ENCODE measurements around the gene GRIA1. TPM values are rescaled to one million over a fixed set of nuclear protein-coding genes. Genes with fewer than 3 reads are reported as not detected.

GRIA1 gene
- total and polyA plus RNA-seq, 2 of the 13 experiments (the other 11 are each of a cell fraction or from before 2014, with no cell fraction given): not detected

DNA sequence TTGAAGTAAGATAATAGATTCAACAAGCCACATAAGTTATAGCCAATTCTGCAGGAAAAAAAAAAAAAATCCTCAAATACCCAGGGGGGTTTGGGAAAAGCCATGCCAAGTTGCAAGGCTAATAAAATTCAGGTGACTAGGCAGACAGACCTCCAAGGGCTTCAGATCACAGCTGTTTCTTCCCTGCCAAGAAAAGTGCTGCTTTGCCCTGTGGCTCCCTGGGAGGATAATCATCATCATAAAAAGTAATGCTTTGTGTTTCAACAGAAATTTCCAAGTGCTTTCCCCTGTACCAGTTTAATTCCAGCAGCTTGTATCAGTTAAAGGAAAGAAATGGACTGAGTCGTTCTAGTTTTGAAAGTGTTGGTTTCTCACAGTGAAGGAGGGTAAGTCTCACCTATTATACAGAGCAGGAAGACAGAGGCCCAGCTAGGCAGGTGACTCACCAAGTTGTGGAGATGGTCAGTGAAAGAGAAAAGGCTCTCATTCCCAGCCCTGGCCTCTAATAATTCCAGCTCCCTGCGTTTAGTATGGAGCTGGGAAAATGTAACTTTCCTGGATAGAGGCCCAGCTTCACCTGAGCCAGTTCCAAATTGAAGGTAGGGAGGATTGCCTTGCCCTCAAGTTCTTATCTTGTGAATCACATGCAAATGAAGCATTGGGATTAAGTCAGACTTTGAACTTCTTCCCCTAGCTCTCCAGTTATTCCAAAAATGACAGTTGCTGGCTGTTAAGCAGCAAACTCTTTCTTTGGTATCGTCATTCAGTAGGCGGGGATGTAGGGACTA lies 263.4 kb downstream of the GRIA1 start:
- Histone ChIP-seq H4K20me1 (ENCODE audit: insufficient read depth, low read length) (no peaks in the 10 kb centered on the region), H2AFZ (ENCODE audit: low read length) (no peak overlapping the region), H3K9me3 (ENCODE audit: low read length) (no peaks in the 10 kb centered on the region), H3K36me3 (replicated peaks in 1 of 2; ENCODE audit: control insufficient read depth in 1 of 2, insufficient read depth in 2 of 2, low read length in 2 of 2) (no peaks in the 10 kb centered on the region), H3K27me3 (ENCODE audit: control insufficient read depth in 1 of 2, insufficient read depth in 2 of 2, low read length in 2 of 2) (no peaks in the 10 kb centered on the region), H3K79me2 (ENCODE audit: insufficient read depth, low read length) (no peaks in the 10 kb centered on the region), H3K4me3 (replicated peaks in 1 of 3; ENCODE audit: insufficient read depth in 1 of 3, low read depth in 2 of 3, low read length in 3 of 3) (no peak overlapping the region), H3K4me2 (ENCODE audit: low read depth, low read length) (no peak overlapping the region), H3K27ac (ENCODE audit: extremely low read length, insufficient read depth, low read length) (no peak overlapping the region), H3K4me1 (ENCODE audit: insufficient read depth, low read length) (no peaks in the 10 kb centered on the region), H3K9ac (ENCODE audit: insufficient read depth, low read depth, low read length) (no peak overlapping the region)
- no TSS peak for BruUV-seq (replicated peaks)
- no peak for TF ChIP-seq PTBP1 (IDR thresholded peaks at IDR 0.05; ENCODE audit: low read depth, low read length, poor library complexity, severe bottlenecking)
- 9% methylated on average over 3 of the region's 4 CpGs for WGBS (ENCODE audit: low lambda C conversion rate)
- ChIA-PET CTCF (ENCODE audit: low intra/inter-chr PET ratio, low total read pairs) (no interaction called here), POLR2A (no interaction called here)
- FAIRE-seq (no peak), ATAC-seq (no peak), DNase-seq (ENCODE audit: low spot score) (no peak)
- intact Hi-C loops (cut with micrococcal nuclease; ENCODE audit: unreplicated experiment): no loop called here
- in situ Hi-C loops (cut with HindIII; ENCODE audit: extremely low pct_ligation_motif_present, low pct_unique_long_range_greater_than_20kb): no loop called here

DNA sequence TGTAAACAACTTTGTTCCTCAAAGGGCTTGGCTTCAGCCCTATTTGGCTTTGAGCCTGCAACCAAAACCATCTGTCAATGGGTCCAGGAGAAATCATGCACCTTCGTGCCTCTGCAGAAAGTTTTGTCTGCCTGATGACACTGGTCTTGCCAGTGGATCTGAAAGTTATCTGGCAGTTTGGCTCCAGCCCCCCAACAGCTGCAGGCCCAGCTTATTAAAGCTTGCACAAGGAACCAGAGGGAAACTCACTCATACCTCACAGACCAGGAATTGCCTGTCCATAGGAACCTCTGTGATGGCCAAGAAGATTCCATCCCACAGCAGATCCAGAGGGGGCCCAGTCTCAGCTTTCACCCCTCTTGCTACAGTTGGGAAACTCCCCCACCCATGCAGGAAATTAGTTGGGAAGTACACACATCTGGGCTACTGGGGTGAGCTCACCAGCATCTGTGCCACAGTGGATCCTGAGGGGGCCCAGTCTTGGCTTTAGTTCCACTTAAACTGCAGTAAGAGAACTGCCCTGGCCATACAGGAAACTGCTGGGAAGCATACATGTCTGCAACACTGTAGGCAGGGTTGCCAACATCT lies 265.5 kb downstream of the GRIA1 start:
- no peak for FAIRE-seq
- no peaks in the 10 kb centered on the region for H3K4me1 ChIP-seq (ENCODE audit: insufficient read depth, low read length)
- no peak overlapping the region for H3K4me2 ChIP-seq (ENCODE audit: low read depth, low read length)
- H3K79me2 ChIP-seq (ENCODE audit: insufficient read depth, low read length): no peaks in the 10 kb centered on the region
- no peaks in the 10 kb centered on the region for H3K9me3 ChIP-seq (ENCODE audit: low read length)
- CTCF ChIA-PET (ENCODE audit: low intra/inter-chr PET ratio, low total read pairs): no interaction called here
- H3K36me3 ChIP-seq (replicated peaks in 1 of 2; ENCODE audit: control insufficient read depth in 1 of 2, insufficient read depth in 2 of 2, low read length in 2 of 2): no peaks in the 10 kb centered on the region
- intact Hi-C loops (cut with micrococcal nuclease; ENCODE audit: unreplicated experiment): no loop called here
- POLR2A ChIA-PET: no interaction called here
- no TSS peak for BruUV-seq (replicated peaks)
- no peaks in the 10 kb centered on the region for H3K27me3 ChIP-seq (ENCODE audit: control insufficient read depth in 1 of 2, insufficient read depth in 2 of 2, low read length in 2 of 2)
- ATAC-seq: no peak
- H4K20me1 ChIP-seq (ENCODE audit: insufficient read depth, low read length): no peaks in the 10 kb centered on the region
- no peak overlapping the region for H2AFZ ChIP-seq (ENCODE audit: low read length)
- no peak for TF ChIP-seq HIC2 (CRISPR knock-in tag; IDR thresholded peaks at IDR 0.05; ENCODE audit: low read depth)
- TF ChIP-seq ARID4A (CRISPR knock-in tag; IDR thresholded peaks at IDR 0.05; ENCODE audit: borderline replicate concordance): no peak
- no peak for TF ChIP-seq GATAD2A (CRISPR knock-in tag; IDR thresholded peaks at IDR 0.05)
- no peak for TF ChIP-seq ZNF563 (CRISPR knock-in tag; IDR thresholded peaks at IDR 0.05)
- TF ChIP-seq JUNB (CRISPR knock-in tag; IDR thresholded peaks at IDR 0.05; ENCODE audit: borderline replicate concordance): no peak
- TF ChIP-seq ZNF589 (CRISPR knock-in tag; conservative IDR thresholded peaks at IDR 0.05): no peak
- no peak for TF ChIP-seq ZNF83 (CRISPR knock-in tag; IDR thresholded peaks at IDR 0.05; ENCODE audit: borderline replicate concordance)
- TF ChIP-seq ZNF549 (CRISPR knock-in tag; IDR thresholded peaks at IDR 0.05): no peak
- TF ChIP-seq JUN (CRISPR knock-in tag; IDR thresholded peaks at IDR 0.05): no peak
- no peak for TF ChIP-seq MAFF (IDR thresholded peaks at IDR 0.05; ENCODE audit: low read depth, low read length)
- no peak overlapping the region for H3K27ac ChIP-seq (ENCODE audit: extremely low read length, insufficient read depth, low read length)
- in situ Hi-C loops (cut with HindIII; ENCODE audit: extremely low pct_ligation_motif_present, low pct_unique_long_range_greater_than_20kb): no loop called here
- no peak for DNase-seq (ENCODE audit: low spot score)
- no peak overlapping the region for H3K9ac ChIP-seq (ENCODE audit: insufficient read depth, low read depth, low read length)
- no peak overlapping the region for H3K4me3 ChIP-seq (replicated peaks in 1 of 3; ENCODE audit: insufficient read depth in 1 of 3, low read depth in 2 of 3, low read length in 3 of 3)
- WGBS (ENCODE audit: low lambda C conversion rate): 0% methylated on average over 1 of the region's 1 CpG
